Measurements from ENCODE around the gene ARHGAP45. TPM values are rescaled to one million over a fixed set of nuclear protein-coding genes. Genes with fewer than 3 reads are reported as not detected.
A peak's percentile ranks its signal among the peaks of the same experiment; 100 is the strongest.

Gene ARHGAP45
- total and polyA plus RNA-seq, 9 of the 15 experiments (the other 6 are each of a cell fraction or from before 2014, with no cell fraction given) = 0.08 to 22.1 (median 4.2) TPM

DNA sequence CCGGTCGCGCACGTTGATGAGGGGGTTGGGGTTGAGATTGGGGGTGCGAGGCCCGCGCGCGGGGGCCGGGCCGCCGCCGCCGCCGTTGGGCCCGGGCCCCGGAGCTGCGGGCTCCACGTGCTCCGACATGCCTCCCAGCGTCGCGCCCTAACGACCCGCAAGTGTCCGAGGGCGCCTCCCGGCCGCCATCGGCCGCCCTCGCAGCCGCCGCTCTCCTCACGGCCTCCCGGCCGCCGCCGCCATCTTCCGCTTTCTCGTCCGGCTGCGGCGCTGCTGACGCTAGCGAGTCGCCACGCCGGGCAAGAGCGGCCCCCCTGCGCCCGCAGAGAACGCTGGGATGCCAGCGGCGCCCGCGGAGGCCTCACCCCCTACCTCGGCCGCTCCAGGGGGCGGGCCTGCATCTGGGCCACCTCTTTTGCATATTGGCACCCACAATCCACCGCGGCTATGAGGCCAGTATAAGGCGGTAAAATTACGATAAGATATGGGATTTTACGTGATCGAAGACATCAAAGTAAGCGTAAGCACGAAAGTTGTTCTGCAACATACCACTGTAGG lies 46.0 kb upstream of the ARHGAP45 start, which contains the start of gene TMEM259 (continued):
- peak; percentile 94 for TF ChIP-seq ZNF143 (CRISPR knock-in tag; IDR thresholded peaks at IDR 0.05)
- TF ChIP-seq, protein P1, sequence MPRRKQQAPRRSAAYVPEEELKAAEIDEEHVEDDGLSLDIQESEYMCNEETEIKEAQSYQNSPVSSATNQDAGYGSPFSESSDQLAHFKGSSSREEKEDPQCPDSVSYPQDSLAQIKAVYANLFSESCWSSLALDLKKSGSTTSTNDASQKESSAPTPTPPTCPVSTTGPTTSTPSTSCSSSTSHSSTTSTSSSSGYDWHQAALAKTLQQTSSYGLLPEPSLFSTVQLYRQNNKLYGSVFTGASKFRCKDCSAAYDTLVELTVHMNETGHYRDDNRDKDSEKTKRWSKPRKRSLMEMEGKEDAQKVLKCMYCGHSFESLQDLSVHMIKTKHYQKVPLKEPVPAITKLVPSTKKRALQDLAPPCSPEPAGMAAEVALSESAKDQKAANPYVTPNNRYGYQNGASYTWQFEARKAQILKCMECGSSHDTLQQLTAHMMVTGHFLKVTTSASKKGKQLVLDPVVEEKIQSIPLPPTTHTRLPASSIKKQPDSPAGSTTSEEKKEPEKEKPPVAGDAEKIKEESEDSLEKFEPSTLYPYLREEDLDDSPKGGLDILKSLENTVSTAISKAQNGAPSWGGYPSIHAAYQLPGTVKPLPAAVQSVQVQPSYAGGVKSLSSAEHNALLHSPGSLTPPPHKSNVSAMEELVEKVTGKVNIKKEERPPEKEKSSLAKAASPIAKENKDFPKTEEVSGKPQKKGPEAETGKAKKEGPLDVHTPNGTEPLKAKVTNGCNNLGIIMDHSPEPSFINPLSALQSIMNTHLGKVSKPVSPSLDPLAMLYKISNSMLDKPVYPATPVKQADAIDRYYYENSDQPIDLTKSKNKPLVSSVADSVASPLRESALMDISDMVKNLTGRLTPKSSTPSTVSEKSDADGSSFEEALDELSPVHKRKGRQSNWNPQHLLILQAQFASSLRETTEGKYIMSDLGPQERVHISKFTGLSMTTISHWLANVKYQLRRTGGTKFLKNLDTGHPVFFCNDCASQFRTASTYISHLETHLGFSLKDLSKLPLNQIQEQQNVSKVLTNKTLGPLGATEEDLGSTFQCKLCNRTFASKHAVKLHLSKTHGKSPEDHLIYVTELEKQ (CRISPR knock-in tag; IDR thresholded peaks at IDR 0.05) = no peak
- no peak for TF ChIP-seq MAFK (IDR thresholded peaks at IDR 0.05; ENCODE audit: low read length)
- no peak for TF ChIP-seq TEAD2 (tag; IDR thresholded peaks at IDR 0.05)
- no peak for TF ChIP-seq CEBPB (tag; IDR thresholded peaks at IDR 0.05)
- no peak for TF ChIP-seq RUNX1 (IDR thresholded peaks at IDR 0.05; ENCODE audit: low read depth)
- no peak for TF ChIP-seq RAD21 (CRISPR knock-in tag; conservative IDR thresholded peaks at IDR 0.05 in 1 of 2, IDR thresholded peaks at IDR 0.05 in 1 of 2)
- peak; percentile 49 for TF ChIP-seq L3MBTL2 (IDR thresholded peaks at IDR 0.05)
- TF ChIP-seq EP400 (IDR thresholded peaks at IDR 0.05) = no peak
- TF ChIP-seq TSC22D4 (tag; IDR thresholded peaks at IDR 0.05) = no peak
- TF ChIP-seq FUS (optimal IDR thresholded peaks at IDR 0.05; ENCODE audit: low read depth, low read length) = peak; percentile 42
- TF ChIP-seq, protein P2, sequence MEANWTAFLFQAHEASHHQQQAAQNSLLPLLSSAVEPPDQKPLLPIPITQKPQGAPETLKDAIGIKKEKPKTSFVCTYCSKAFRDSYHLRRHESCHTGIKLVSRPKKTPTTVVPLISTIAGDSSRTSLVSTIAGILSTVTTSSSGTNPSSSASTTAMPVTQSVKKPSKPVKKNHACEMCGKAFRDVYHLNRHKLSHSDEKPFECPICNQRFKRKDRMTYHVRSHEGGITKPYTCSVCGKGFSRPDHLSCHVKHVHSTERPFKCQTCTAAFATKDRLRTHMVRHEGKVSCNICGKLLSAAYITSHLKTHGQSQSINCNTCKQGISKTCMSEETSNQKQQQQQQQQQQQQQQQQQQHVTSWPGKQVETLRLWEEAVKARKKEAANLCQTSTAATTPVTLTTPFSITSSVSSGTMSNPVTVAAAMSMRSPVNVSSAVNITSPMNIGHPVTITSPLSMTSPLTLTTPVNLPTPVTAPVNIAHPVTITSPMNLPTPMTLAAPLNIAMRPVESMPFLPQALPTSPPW (CRISPR knock-in tag; IDR thresholded peaks at IDR 0.05) = peak; percentile 92
- no peak; the same call in 1 of the 2 replicates for TF ChIP-seq CREB1 (IDR thresholded peaks at IDR 0.05)
- TF ChIP-seq CREB1 (CRISPR knock-in tag; IDR thresholded peaks at IDR 0.05) = no peak
- no peak for TF ChIP-seq POLR3G (IDR thresholded peaks at IDR 0.05; ENCODE audit: extremely low read depth, insufficient read length, insufficient replicate concordance)
- no peak for TF ChIP-seq ZBTB8A (IDR thresholded peaks at IDR 0.05; ENCODE audit: partially characterized antibody)
- no peak for TF ChIP-seq FIP1L1 (IDR thresholded peaks at IDR 0.05; ENCODE audit: low read depth, low read length, poor library complexity, severe bottlenecking)
- TF ChIP-seq, protein P3, sequence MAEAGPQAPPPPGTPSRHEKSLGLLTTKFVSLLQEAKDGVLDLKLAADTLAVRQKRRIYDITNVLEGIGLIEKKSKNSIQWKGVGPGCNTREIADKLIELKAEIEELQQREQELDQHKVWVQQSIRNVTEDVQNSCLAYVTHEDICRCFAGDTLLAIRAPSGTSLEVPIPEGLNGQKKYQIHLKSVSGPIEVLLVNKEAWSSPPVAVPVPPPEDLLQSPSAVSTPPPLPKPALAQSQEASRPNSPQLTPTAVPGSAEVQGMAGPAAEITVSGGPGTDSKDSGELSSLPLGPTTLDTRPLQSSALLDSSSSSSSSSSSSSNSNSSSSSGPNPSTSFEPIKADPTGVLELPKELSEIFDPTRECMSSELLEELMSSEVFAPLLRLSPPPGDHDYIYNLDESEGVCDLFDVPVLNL (CRISPR knock-in tag; IDR thresholded peaks at IDR 0.05; ENCODE audit: low read depth) = no peak
- peak in 1 of 2 experiments; percentile 78; a peak in 1 of 4 replicates for TF ChIP-seq SRF (CRISPR knock-in tag; IDR thresholded peaks at IDR 0.05)
- no peak for TF ChIP-seq EWSR1 (IDR thresholded peaks at IDR 0.05; ENCODE audit: borderline replicate concordance, low read depth, partially characterized antibody)
- no peak for TF ChIP-seq NR4A1 (CRISPR knock-in tag; IDR thresholded peaks at IDR 0.05)
- TF ChIP-seq NR4A1 (tag; IDR thresholded peaks at IDR 0.05) = no peak
